SKM-1 (cell line): Measurements from ENCODE around the gene ZNF79.

Source experiments
- DNase-seq: peaks from one replicate; lab custom pipeline; 2025; ENCODE audit not compliant: unreplicated experiment; lab: John Stamatoyannopoulos, UW

Gene ZNF79

GRCh38 chr9:127493592-127494303 is 69.6 kb downstream of the ZNF79 start:
- no peak for DNase-seq

- DNase-seq: no peak
Observed at GRCh38 chr9:127494304-127494702, 70.1 kb downstream of the ZNF79 start.
